Measurements from ENCODE around the gene LYZL4. TPM values are rescaled to one million over a fixed set of nuclear protein-coding genes. Genes with fewer than 3 reads are reported as not detected.

The LYZL4 gene
- total and polyA plus RNA-seq, 4 experiments from 2014 or later, result not detected

DNA sequence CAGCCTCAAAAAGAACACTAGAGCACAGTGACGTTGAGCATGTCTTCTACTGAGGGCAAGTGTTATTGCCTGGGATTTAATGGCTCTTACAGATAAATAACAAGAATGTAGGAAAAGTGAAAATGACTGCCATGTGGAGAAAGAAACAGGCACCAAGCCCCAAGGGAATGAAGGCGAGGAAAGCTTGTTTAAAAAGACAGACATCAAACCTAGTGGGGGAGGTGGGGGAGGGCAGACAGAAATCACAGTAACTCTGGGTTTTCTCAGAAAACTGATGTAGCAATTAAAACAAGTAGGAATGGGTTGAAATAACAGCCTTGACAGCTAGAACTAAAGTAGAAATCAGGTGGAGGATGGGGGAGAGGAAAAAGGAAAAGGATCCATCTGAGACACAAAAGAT, 18.4 kb upstream of the LYZL4 start:
- peaks cover 0 to 8% of the 10 kb centered on the region in 2 donors for H3K36me3 Mint-ChIP-seq
- Histone ChIP-seq H3K9me3 (ENCODE audit: control insufficient read depth in 1 of 2, low read length in 2 of 2) (no peaks in the 10 kb centered on the region), H3K4me3 (ENCODE audit: low read length in 2 of 2) (no peak overlapping the region), H3K27ac (ENCODE audit: low read depth, low read length) (no peak overlapping the region), H3K27me3 (ENCODE audit: insufficient read depth, low read length) (no peaks in the 10 kb centered on the region), H3K36me3 (ENCODE audit: insufficient read depth, low read length) (no peaks in the 10 kb centered on the region), H3K4me1 (ENCODE audit: insufficient read depth, low read length) (no peaks in the 10 kb centered on the region)
- H3K9me3 Mint-ChIP-seq, result peaks cover 4 to 26% (median 13%) of the 10 kb centered on the region in 8 donors
- intact Hi-C loops (cut with micrococcal nuclease), result no loop called here
- CTCF ChIA-PET (ENCODE audit: partially characterized antibody), result interaction anchor here (1.3 kb wide), 1 partner anchor 14 kb away, joined by 3 read pairs; no protein-coding TSS in a partner anchor
- POLR2A ChIA-PET (ENCODE audit: partially characterized antibody), result no interaction called here
- H3K4me3 Mint-ChIP-seq, result no peak overlapping the region
- H3K27me3 Mint-ChIP-seq, result peaks cover 22 to 37% of the 10 kb centered on the region in 2 donors
- no peaks in the 10 kb centered on the region for H3K4me1 Mint-ChIP-seq
- no peak for DNase-seq
- no peak overlapping the region for H3K27ac Mint-ChIP-seq

DNA sequence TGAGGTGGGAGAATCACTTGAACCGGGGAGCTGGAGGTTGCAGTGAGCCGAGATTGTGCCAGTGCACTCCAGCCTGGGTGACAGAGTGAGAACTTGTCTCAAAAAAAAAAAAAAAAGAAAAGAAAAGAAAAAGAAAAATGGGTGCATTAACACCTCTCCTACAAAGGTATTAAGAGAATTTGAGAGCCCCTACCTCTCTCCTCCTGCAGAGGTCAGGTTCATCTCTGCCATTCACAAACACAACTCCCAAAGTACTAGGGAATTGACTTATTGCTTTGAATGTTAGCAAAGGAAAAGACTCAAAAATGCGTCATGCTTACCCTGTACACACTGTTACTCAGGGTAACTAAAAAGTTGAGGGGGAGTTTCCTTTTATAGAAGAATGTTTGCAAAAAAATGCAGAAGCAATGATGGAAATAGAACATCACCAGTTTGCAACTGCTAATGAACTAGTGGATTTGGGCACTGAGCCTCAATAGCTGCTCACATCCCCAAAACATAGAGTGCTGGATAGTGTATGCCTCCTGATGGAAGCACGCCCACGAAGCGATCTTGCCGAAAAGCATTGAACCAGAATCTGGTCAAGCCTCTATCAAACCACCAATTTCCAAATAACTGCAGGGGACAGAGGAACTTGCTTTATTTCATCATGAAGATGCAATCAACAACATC, 15.5 kb upstream of the LYZL4 start:
- no peak for DNase-seq
- Histone ChIP-seq H3K9me3 (ENCODE audit: control insufficient read depth in 1 of 2, low read length in 2 of 2) (no peaks in the 10 kb centered on the region), H3K4me1 (ENCODE audit: insufficient read depth, low read length) (no peaks in the 10 kb centered on the region), H3K36me3 (ENCODE audit: insufficient read depth, low read length) (no peaks in the 10 kb centered on the region), H3K27ac (ENCODE audit: low read depth, low read length) (no peak overlapping the region), H3K4me3 (ENCODE audit: low read length in 2 of 2) (no peak overlapping the region), H3K27me3 (ENCODE audit: insufficient read depth, low read length) (no peaks in the 10 kb centered on the region)
- H3K27me3 Mint-ChIP-seq, result peaks cover 18 to 26% of the 10 kb centered on the region in 2 donors
- H3K27ac Mint-ChIP-seq, result no peak overlapping the region
- no peak overlapping the region for H3K4me3 Mint-ChIP-seq
- intact Hi-C loops (cut with micrococcal nuclease), result no loop called here
- POLR2A ChIA-PET (ENCODE audit: partially characterized antibody), result no interaction called here
- peaks cover 0 to 5% (median 0%) of the 10 kb centered on the region in 8 donors for H3K9me3 Mint-ChIP-seq
- CTCF ChIA-PET (ENCODE audit: partially characterized antibody), result interaction anchor here (0.7 kb wide), 1 partner anchor 126 kb away, joined by 3 read pairs; no protein-coding TSS in a partner anchor
- no peaks in the 10 kb centered on the region for H3K36me3 Mint-ChIP-seq
- no peaks in the 10 kb centered on the region for H3K4me1 Mint-ChIP-seq

DNA sequence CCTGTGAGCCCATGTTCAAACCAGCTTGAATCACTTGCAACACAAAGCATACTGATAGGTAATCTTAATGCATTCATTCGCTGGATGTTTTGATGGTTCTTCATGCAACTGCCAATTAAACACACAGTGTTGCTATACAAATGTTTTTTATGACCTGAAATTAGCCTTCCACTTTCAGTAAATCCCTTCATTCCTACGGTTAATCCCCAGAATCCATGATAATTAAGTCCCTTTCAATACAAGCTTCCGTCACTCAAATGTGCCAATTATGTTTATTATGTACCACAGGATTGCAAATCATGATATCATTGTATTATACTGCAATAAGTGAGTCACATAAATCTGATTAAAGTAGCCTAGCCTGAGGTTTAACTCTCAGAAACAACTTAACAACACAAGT, 14.5 kb upstream of the LYZL4 start:
- Histone ChIP-seq H3K4me1 (ENCODE audit: insufficient read depth, low read length) (no peaks in the 10 kb centered on the region), H3K4me3 (ENCODE audit: low read length in 2 of 2) (no peak overlapping the region), H3K27ac (ENCODE audit: low read depth, low read length) (no peak overlapping the region), H3K36me3 (ENCODE audit: insufficient read depth, low read length) (no peaks in the 10 kb centered on the region), H3K27me3 (ENCODE audit: insufficient read depth, low read length) (no peaks in the 10 kb centered on the region), H3K9me3 (ENCODE audit: control insufficient read depth in 1 of 2, low read length in 2 of 2) (no peaks in the 10 kb centered on the region)
- no peak for DNase-seq
- Mint-ChIP-seq H3K36me3 (no peaks in the 10 kb centered on the region), H3K4me3 (no peak overlapping the region), H3K27ac (no peak overlapping the region), H3K27me3 (peaks cover 10 to 25% of the 10 kb centered on the region in 2 donors), H3K4me1 (no peaks in the 10 kb centered on the region), H3K9me3 (peaks cover 0 to 2% (median 0%) of the 10 kb centered on the region in 8 donors)
- ChIA-PET POLR2A (ENCODE audit: partially characterized antibody) (no interaction called here), CTCF (ENCODE audit: partially characterized antibody) (interaction anchor here (0.7 kb wide), 1 partner anchor 127 kb away, joined by 3 read pairs; no protein-coding TSS in a partner anchor)
- intact Hi-C loops (cut with micrococcal nuclease), result no loop called here

DNA sequence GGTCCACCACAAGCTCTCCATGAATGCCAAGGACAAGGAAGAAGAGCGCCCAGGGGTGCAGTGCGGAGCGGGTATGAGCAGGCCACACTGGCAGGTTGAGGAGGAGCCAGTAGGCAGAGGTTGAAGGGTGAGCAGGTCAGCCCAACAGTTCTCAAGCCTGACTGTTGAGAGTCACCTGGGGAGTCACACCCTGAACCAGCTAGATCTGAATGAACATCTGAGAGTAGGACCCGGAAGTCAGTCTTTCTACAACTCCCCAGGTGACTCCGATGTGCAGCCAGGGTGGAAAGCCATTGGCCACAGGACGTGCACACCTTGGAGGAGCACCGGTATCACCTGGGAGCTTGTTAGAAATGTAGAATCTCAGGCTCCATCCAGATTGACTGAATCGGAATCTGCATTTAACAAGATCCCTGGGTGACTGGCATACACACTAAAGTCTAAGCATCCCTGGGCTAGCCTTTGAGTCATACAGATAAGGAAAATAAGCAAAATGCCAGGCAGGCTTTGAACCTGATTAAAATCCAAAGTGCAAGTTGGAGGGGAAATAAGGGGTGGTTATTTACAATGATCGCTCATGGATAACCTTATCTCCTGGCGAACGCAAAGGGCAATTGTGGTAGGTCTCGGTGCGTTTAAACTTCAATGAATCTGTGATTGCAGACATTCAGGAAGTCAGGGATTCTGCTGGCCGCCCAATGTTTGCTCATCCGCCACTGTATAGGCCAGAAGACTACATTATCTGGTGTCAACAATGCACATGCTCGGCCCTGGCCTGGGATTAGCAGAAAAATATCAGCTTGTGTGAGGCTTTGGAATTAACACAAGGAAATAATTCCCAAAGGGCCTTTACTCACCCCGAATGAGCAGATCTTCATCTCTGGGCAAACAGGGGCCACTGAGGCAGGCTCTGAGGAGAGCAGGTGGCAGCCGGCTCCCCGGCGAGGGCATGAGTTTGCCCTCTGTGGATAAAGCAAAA, 11.7 kb upstream of the LYZL4 start:
- peaks cover 4% of the 10 kb centered on the region in 2 donors for H3K27me3 Mint-ChIP-seq
- H3K27ac Mint-ChIP-seq, result no peak overlapping the region
- Histone ChIP-seq H3K27me3 (ENCODE audit: insufficient read depth, low read length) (no peaks in the 10 kb centered on the region), H3K27ac (ENCODE audit: low read depth, low read length) (no peak overlapping the region), H3K36me3 (ENCODE audit: insufficient read depth, low read length) (no peaks in the 10 kb centered on the region), H3K9me3 (ENCODE audit: control insufficient read depth in 1 of 2, low read length in 2 of 2) (no peaks in the 10 kb centered on the region), H3K4me1 (ENCODE audit: insufficient read depth, low read length) (no peaks in the 10 kb centered on the region), H3K4me3 (ENCODE audit: low read length in 2 of 2) (no peak overlapping the region)
- POLR2A ChIA-PET (ENCODE audit: partially characterized antibody), result no interaction called here
- H3K36me3 Mint-ChIP-seq, result no peaks in the 10 kb centered on the region
- no peak for DNase-seq
- CTCF ChIA-PET (ENCODE audit: partially characterized antibody), result interaction anchor here (1.4 kb wide), 1 partner anchor 21 kb away, joined by 5 read pairs; no protein-coding TSS in a partner anchor
- no peak overlapping the region for H3K4me3 Mint-ChIP-seq
- H3K9me3 Mint-ChIP-seq, result no peaks in the 10 kb centered on the region
- no peaks in the 10 kb centered on the region for H3K4me1 Mint-ChIP-seq
- intact Hi-C loops (cut with micrococcal nuclease), result no loop called here

DNA sequence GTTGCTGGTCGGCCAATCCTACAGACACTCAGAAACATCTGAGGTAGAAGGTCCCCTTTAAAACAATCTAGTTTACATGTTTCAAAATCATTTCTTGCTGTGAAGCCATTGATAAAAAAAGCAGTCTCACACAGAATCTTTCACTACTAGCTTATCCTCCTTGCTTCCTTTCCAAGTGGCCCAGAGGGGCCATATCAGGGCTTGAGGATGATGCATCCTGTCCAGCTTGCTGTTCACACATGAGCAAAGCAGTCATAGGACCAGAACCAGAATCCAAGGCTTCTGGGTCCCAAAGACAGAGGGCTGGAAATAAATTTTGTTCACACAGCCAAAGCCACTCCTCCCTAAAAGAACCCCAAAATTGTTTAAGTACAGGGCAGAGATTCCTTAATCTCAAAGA, 9.2 kb upstream of the LYZL4 start:
- POLR2A ChIA-PET (ENCODE audit: partially characterized antibody), result no interaction called here
- Mint-ChIP-seq H3K4me3 (no peak overlapping the region), H3K9me3 (no peaks in the 10 kb centered on the region), H3K36me3 (no peaks in the 10 kb centered on the region), H3K4me1 (no peaks in the 10 kb centered on the region), H3K27ac (no peak overlapping the region), H3K27me3 (peaks cover 13 to 19% of the 10 kb centered on the region in 2 donors)
- H3K4me3 ChIP-seq (ENCODE audit: low read length in 2 of 2), result no peak overlapping the region
- no peak overlapping the region for H3K27ac ChIP-seq (ENCODE audit: low read depth, low read length)
- intact Hi-C loops (cut with micrococcal nuclease), result no loop called here
- DNase-seq, result no peak
- H3K4me1 ChIP-seq (ENCODE audit: insufficient read depth, low read length), result no peaks in the 10 kb centered on the region
- H3K27me3 ChIP-seq (ENCODE audit: insufficient read depth, low read length), result no peaks in the 10 kb centered on the region
- H3K9me3 ChIP-seq (ENCODE audit: control insufficient read depth in 1 of 2, low read length in 2 of 2), result no peaks in the 10 kb centered on the region
- CTCF ChIA-PET (ENCODE audit: partially characterized antibody), result no interaction called here
- H3K36me3 ChIP-seq (ENCODE audit: insufficient read depth, low read length), result no peaks in the 10 kb centered on the region

DNA sequence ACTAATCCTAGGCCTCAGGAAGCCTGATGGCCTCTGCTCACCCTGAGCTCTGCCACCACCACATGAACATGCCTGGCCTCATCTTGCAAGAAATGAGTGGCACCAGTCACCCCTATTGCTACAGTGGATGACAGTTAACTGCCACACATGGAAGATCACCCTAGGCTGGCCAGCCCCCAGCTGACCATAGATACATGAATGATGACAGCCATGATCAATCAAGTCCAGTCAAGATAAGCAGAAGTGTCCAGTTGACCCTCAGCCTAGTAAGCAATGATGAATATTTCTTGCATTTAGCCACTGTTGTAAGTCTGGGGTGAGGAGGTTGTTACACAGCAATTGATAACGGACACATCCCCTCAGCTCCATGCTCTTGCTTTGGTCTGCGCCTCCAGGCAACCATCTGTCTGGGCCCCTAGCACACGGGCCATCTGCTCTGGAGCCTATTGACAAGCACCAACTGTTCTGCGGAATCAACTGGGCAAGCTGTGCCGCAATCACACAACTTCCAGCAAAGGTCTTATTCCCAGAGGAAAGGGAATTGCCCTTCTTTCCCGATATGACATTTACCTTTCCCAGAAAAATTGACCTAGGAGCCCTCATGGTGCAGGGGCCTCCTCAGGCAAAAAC, 2.2 kb upstream of the LYZL4 start:
- no peak overlapping the region for H3K4me3 Mint-ChIP-seq

DNA sequence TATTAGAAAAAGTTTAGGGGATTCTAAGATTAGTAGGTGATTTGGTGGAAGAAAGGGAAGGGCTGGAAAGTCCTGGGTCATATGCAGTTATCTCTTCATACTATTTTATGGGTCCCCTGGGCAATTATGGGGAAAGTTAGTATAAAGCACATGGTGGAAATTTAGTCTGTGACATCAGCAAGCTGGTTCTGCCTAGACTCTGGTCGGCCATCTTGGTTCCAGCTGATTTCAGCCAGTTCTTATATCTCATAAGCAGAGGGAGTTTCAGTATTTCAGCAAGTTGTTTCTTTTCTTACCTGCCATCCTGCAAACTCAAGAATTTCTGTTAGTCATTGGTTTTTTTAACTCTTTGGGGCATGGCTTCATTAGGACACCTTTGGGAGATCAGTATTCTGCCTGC, 1.0 kb upstream of the LYZL4 start:
- Histone ChIP-seq H3K4me1 (ENCODE audit: insufficient read depth, low read length) (no peaks in the 10 kb centered on the region), H3K27me3 (ENCODE audit: insufficient read depth, low read length) (no peaks in the 10 kb centered on the region), H3K36me3 (ENCODE audit: insufficient read depth, low read length) (no peaks in the 10 kb centered on the region), H3K27ac (ENCODE audit: low read depth, low read length) (no peak overlapping the region), H3K9me3 (ENCODE audit: control insufficient read depth in 1 of 2, low read length in 2 of 2) (no peaks in the 10 kb centered on the region), H3K4me3 (ENCODE audit: low read length in 2 of 2) (no peak overlapping the region)
- Mint-ChIP-seq H3K36me3 (no peaks in the 10 kb centered on the region), H3K4me3 (no peak overlapping the region), H3K27me3 (peaks cover 17 to 23% of the 10 kb centered on the region in 2 donors), H3K9me3 (peaks cover 0 to 2% (median 0%) of the 10 kb centered on the region in 8 donors), H3K4me1 (no peaks in the 10 kb centered on the region), H3K27ac (no peak overlapping the region)
- DNase-seq, result no peak
- ChIA-PET POLR2A (ENCODE audit: partially characterized antibody) (no interaction called here), CTCF (ENCODE audit: partially characterized antibody) (no interaction called here)
- intact Hi-C loops (cut with micrococcal nuclease), result no loop called here

More for the DNA sequence above, 2.2 kb upstream of the LYZL4 start:
- Histone ChIP-seq H3K9me3 (ENCODE audit: control insufficient read depth in 1 of 2, low read length in 2 of 2) (no peaks in the 10 kb centered on the region), H3K27ac (ENCODE audit: low read depth, low read length) (no peak overlapping the region), H3K4me3 (ENCODE audit: low read length in 2 of 2) (no peak overlapping the region), H3K4me1 (ENCODE audit: insufficient read depth, low read length) (no peaks in the 10 kb centered on the region), H3K27me3 (ENCODE audit: insufficient read depth, low read length) (no peaks in the 10 kb centered on the region), H3K36me3 (ENCODE audit: insufficient read depth, low read length) (no peaks in the 10 kb centered on the region)
- Mint-ChIP-seq H3K4me1 (no peaks in the 10 kb centered on the region), H3K27ac (no peak overlapping the region), H3K9me3 (no peaks in the 10 kb centered on the region), H3K27me3 (peaks cover 17 to 23% of the 10 kb centered on the region in 2 donors), H3K36me3 (no peaks in the 10 kb centered on the region)
- POLR2A ChIA-PET (ENCODE audit: partially characterized antibody), result no interaction called here
- intact Hi-C loops (cut with micrococcal nuclease), result no loop called here
- no peak for DNase-seq
- CTCF ChIA-PET (ENCODE audit: partially characterized antibody), result no interaction called here
